NB4 (cell line): ENCODE measurements around the gene IKZF3.

Experiments used
- POLR2A ChIP-seq: IDR thresholded peaks from 2 replicates; pipeline ENCODE4 v1.6.1; 2011; ENCODE audit warnings: mild to moderate bottlenecking; ENCODE audit not compliant: insufficient read length; ENCODE audit errors: extremely low read depth
- TF ChIP-seq, protein P1 (sequence below): IDR thresholded peaks from one replicate; pipeline ENCODE4 v1.5.1; 2012; ENCODE audit warnings: low read depth, low read length
- TF ChIP-seq, protein P2 (sequence below): IDR thresholded peaks from 2 replicates; pipeline ENCODE4 v1.6.1; 2011; ENCODE audit warnings: low read depth, low read length

DNA sequence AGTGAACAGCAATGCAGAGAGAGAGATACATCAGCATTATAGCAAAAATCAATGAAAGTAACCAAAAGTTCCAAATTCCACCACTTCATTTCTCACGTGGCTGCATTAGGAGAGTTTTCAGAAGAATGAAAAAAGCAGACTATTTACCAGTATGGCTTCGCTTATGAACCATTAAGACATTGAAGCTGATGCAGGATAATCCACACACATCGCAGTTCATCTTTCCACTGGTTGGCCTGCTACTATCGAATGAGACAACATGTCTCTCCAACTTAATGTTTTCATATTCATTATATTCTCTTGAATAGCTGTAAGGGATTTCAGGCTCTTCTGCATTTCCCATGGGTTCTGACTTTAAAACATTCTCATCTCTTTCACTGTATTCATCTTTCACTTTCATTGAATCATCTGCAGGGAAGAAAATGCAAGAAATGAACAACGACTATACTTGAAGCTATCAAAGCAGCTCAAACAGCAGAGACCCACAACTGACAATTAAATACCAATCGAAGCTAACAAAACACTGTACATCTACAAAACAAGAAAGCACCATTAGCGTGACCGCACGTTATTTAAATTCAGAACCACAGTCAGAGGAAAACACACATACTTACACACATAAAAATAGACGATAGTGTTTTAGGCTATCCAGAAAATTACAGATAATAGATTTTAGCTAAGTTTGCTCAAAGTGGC is 71.4 kb downstream of the IKZF3 start:
- TF ChIP-seq, protein P1, sequence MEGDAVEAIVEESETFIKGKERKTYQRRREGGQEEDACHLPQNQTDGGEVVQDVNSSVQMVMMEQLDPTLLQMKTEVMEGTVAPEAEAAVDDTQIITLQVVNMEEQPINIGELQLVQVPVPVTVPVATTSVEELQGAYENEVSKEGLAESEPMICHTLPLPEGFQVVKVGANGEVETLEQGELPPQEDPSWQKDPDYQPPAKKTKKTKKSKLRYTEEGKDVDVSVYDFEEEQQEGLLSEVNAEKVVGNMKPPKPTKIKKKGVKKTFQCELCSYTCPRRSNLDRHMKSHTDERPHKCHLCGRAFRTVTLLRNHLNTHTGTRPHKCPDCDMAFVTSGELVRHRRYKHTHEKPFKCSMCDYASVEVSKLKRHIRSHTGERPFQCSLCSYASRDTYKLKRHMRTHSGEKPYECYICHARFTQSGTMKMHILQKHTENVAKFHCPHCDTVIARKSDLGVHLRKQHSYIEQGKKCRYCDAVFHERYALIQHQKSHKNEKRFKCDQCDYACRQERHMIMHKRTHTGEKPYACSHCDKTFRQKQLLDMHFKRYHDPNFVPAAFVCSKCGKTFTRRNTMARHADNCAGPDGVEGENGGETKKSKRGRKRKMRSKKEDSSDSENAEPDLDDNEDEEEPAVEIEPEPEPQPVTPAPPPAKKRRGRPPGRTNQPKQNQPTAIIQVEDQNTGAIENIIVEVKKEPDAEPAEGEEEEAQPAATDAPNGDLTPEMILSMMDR, result no peak
- TF ChIP-seq POLR2A, result no peak
- TF ChIP-seq, protein P2, sequence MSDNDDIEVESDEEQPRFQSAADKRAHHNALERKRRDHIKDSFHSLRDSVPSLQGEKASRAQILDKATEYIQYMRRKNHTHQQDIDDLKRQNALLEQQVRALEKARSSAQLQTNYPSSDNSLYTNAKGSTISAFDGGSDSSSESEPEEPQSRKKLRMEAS, result no peak
